Ecto neural progenitor cell (in vitro differentiated cells): ENCODE data around the gene LRRC34.
A peak's percentile ranks its signal among the peaks of the same experiment; 100 is the strongest.

Experiments used
- DNase-seq: peaks from one replicate; pipeline ENCODE4 v3.0.0-alpha.2; 2018; ENCODE audit warnings: low spot score

The LRRC34 gene, protein sequence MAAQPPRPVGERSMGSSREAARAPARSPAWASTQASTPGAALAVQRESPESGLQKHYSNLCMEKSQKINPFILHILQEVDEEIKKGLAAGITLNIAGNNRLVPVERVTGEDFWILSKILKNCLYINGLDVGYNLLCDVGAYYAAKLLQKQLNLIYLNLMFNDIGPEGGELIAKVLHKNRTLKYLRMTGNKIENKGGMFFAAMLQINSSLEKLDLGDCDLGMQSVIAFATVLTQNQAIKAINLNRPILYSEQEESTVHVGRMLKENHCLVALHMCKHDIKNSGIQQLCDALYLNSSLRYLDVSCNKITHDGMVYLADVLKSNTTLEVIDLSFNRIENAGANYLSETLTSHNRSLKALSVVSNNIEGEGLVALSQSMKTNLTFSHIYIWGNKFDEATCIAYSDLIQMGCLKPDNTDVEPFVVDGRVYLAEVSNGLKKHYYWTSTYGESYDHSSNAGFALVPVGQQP

DNA sequence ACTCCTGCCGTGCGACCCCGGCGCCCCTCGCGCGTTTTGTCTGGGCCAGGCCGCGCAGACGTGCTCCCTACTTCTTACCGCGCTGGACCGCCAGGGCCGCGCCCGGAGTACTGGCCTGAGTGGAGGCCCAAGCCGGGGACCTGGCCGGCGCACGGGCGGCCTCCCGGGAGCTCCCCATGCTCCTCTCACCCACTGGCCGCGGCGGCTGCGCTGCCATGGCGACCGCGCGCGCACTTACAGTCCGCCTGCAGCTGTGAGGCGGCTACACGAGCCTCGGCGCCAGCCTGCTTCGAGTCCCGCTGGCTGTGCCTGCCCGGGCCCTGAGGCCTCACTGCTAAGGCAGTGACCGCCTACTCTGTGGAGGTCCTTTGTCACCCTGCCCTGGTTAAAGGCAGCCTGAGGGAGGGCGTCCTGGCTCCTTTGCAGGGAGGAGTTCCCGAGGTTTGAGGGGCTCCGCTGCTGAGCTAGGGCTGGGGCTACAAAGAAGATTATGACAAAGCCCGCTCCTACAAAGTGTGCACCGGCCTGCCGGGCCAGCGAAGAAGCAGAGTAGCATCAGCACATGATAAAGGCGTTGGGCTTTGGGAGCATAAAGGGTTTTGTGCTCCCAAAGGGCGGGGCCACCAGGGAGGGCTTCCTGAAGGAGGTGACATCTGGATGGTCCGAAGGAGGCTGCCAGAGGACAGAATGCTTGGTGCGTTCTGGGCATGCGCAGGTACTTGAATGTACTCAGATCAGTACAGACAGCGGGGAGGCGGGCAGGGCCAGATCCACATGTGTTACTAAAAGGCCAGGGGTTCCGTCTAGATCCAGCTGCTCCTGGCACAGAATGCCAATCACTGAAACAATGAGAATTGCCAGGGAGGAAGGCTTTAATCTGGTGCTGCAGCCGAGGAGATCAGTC, at the start of gene LRRC34, which contains the start of gene LRRIQ4:
TSS of gene LRRC34 (minus strand) at position 573 of the 904 bp plus-strand sequence. CDS start at position 217, 356 bp downstream.
TSS of gene LRRIQ4 (plus strand) at position 539 of the 904 bp plus-strand sequence. CDS start 9,052 bp downstream, outside the sequence.
- peak; percentile 84 for DNase-seq

GRCh38 chr3:169861871-169862270, 49.2 kb upstream of the LRRC34 start:
- DNase-seq: no peak

DNA sequence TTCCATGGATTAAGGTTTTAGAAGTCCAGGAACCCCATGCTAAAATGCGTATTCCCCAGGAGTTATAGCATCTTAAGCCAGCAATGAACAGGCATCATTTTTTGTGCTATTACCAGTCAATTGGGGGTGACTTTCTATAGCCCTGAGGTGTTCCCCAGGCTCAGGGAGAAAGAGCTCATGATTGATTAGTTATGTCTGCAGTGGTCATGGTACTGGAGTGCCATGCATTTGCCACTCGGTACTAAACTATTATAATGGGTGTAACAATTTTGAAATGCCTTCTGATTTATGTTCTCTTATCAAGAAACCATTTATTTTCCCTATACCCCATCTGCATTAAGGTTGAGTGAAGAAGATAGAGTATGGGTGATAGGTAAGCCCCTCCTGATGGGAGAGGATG, 45.1 kb upstream of the LRRC34 start:
- DNase-seq: no peak

DNA sequence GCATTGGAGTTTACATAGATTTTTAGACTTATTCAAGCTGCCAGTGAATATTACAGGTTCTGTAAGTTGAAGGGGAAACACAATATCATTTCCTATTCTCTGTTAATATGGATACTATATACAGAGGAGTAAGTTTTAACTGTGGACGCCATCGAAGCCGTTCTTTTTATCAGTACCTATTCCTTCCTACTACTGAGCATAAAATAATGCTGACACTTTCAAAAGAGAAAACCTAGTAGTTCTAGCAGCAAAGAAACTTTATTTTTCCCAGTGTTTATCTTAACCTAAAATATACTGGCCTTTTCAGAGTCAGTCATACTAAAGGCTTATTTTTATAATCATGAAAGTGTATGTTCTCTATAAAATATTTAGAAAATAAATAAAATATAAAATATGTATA, 42.8 kb upstream of the LRRC34 start:
- no peak for DNase-seq

GRCh38 chr3:169850618-169851017, 37.9 kb upstream of the LRRC34 start:
- DNase-seq: no peak

DNA sequence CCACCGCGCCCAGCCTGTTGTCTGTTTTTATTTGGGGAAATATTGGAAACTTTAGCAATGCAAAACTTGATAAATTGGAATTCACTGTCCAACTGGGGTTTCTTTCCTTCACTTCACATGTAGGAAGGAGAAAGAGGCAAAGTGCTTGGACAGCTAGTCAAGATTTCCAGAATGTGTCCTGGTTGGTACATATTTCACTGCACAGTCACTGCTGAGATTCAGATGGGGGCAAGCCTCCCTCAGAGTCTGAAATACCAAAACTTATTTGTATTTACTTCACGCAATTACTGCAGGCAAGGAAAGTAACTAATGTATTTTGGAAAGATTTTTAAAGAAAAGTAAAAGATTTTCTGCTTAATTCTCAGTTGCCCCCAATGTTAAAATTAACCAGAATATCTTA, 36.0 kb upstream of the LRRC34 start:
- no peak for DNase-seq

GRCh38 chr3:169847896-169848295, 35.2 kb upstream of the LRRC34 start:
- DNase-seq: no peak

- DNase-seq: no peak
Observed at GRCh38 chr3:169846458-169847193, 33.9 kb upstream of the LRRC34 start.

- DNase-seq: no peak
Observed at GRCh38 chr3:169842960-169843359, 30.3 kb upstream of the LRRC34 start.

GRCh38 chr3:169841171-169841570, 28.5 kb upstream of the LRRC34 start:
- DNase-seq: no peak

DNA sequence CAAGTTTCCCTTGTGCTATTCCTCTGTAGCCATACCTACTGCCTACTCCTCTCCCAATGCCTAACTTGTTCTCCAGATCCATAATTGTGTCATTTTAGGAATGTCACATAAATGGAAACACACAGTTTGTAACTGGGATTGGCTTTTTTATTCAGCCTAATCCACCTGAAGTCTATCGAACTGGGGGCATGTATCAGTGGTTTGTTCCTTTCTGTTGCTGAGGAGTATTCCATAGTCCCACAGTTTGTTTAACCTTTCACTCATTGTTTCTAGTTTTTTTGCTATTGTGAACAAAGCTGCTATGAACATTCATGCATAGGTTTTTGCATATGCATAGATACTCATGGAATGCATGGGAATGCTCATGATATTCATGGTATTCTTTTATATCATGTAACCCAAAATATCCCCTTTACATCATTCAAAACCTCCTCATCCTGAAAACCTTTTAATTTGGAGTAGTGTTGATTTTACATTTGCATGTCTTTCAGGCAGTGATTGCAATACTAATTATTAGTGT, 25.9 kb upstream of the LRRC34 start:
- DNase-seq: no peak

GRCh38 chr3:169836942-169837275, 24.2 kb upstream of the LRRC34 start:
- DNase-seq: no peak

DNA sequence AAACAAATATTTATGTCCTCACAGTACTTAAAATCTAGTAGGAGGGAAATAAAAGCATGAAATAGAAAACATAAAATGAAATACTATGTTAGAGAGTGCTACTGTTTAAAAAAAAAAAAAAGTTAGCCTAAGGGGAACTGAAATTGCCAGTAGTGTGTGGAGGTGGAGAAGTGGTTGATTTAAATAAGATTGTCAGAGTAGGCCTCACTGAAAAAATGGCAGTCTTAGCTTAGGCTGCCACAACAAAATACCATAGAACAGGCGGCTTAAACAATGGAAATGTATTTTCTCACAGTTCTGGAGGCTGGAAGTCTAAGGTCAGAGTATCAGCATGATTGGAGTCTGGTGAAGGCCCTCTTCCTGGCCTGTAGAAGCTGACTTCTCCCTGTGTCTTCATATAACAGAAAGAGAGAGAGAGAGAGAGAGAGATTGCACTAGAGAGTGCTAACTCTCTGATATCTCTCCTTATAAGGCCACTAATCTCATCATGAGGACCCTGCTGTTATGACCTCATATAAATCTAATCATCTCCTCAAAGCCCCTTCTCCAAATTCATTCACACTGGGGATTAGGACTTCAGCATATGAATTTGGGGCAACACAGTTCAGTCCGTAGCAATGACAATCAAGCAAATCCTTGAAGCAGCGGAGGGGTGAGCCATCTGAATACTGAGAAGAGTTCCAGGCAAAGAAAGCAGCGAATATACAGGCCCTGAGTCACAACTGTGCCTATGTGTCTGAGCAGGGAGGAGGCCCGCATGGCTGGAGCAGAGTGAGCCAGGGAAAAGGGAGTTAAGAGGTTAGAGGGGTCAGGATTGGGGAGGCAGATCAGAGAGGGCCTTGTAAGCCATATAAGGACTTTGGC, 23.6 kb upstream of the LRRC34 start:
- no peak for DNase-seq

- DNase-seq: no peak
Observed at GRCh38 chr3:169835533-169835932, 22.8 kb upstream of the LRRC34 start.

- DNase-seq: no peak
Observed at GRCh38 chr3:169827712-169828111, 15.0 kb upstream of the LRRC34 start.

DNA sequence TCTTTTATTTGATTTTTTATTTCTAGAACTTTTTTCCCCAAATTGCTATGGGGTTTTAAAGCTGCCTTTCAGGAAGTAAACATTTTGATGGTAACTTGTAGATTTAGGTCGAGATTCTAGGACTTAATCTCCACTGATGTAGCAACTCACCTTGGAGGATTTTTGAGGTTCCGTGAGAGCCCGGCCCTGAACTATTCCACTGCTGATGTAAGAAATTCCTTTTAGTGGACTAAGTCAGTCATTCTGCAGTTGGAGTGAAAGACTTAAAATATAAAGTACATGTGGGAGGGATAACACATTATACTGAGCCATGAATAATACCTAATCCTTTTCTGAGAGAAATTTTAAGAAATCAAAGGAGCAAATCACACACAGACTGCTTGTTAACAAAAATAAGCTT, 12.6 kb upstream of the LRRC34 start:
- no peak for DNase-seq

GRCh38 chr3:169822983-169823382, 10.3 kb upstream of the LRRC34 start:
- no peak for DNase-seq

DNA sequence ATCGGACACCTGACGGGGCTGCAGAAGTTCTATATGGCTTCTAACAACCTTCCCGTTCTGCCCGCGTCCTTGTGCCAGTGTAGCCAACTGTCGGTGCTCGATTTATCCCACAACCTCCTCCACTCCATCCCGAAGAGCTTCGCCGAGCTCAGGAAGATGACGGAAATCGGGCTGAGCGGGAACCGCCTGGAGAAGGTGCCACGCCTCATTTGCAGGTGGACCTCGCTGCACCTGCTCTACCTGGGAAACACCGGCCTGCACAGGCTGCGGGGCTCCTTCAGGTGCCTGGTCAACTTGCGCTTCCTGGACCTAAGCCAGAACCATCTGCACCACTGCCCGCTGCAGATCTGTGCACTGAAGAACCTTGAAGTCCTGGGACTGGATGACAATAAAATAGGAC, 9.8 kb upstream of the LRRC34 start:
- no peak for DNase-seq

- DNase-seq: no peak
Observed at GRCh38 chr3:169822091-169822490, 9.4 kb upstream of the LRRC34 start.

DNA sequence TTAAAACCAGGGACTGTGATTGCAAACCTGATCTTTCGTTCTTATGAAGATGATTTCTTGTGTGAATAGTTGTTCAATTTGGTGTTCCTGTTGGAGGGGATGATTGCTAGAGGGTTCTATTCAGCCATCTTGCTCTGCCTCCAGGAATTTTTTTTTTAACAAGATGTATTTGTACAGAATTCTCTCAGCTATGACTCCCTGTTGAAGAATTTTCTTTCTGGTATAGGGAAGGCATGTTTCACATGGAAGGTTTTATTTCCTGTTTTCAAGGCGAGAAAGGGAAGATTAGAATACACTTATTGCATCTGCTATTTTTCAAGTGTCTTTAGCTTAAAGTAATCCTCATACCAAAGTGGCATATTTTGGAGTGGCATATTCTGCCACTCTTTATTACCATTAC, 5.6 kb upstream of the LRRC34 start:
- no peak for DNase-seq

DNA sequence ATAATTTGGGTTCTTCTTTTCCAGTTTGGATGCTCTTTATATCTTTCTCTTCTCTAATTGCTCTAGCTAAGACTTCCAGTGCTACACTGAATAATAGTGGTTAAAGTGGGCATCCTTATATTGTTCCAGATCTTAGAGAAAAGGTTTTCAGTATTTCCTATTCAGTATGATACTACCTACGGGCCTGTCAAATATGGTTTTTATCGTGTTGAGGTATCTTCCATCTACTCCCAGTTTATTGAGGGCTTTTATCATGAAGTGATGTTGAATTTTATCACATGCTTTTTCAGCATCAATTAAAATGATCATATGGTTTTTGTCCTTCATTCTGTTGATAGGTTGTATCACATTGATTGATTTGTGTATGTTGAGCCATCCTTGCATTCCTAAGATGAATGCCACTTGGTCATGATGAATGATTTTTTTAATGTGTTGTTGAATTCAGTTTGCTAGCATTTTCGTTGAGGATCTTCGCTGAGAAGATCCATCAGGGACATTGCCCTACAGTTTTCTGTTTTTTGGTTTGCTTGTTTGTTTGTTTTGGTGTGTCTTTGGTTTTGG, 3.0 kb upstream of the LRRC34 start:
- DNase-seq: no peak
